Renal cortex interstitium (tissue), 11 donors: ENCODE results near the gene CNTRL. TPM values are rescaled to one million over a fixed set of nuclear protein-coding genes. Genes with fewer than 3 reads are reported as not detected.

Source experiments
- DNase-seq, 11 donors: peaks; one replicate each; pipeline ENCODE4 v3.0.0-alpha.2; 2013; ENCODE audit warnings: low read depth in 9 of 11, low spot score in 4 of 11; ENCODE audit errors: extremely low read depth in 1 of 11
- polyA plus RNA-seq, 3 donors: library from polyadenylated mRNA; unstranded; fragments of 120-200 nt; gene quantifications; one replicate each; pipeline ENCODE4 v1.2.1, GENCODE V29; 2013; ENCODE audit not compliant: insufficient read length in 3 of 3

The CNTRL gene
- polyA plus RNA-seq, 3 donors, result 31.3 to 39.1 (median 36.5) TPM

GRCh38 chr9:121191235-121191634 lies 116.5 kb downstream of the CNTRL start:
- no peak for DNase-seq

- no peak for DNase-seq
Measured at GRCh38 chr9:121192518-121192917, 117.8 kb downstream of the CNTRL start.

- DNase-seq, result no peak
Measured at GRCh38 chr9:121192959-121193640, 118.3 kb downstream of the CNTRL start.

- no peak for DNase-seq
Measured at GRCh38 chr9:121194730-121195129, 120.0 kb downstream of the CNTRL start.

- DNase-seq, result no peak
Measured at GRCh38 chr9:121196389-121196788, 121.6 kb downstream of the CNTRL start.

- DNase-seq, result no peak
Measured at GRCh38 chr9:121197132-121197531, 122.4 kb downstream of the CNTRL start.

GRCh38 chr9:121198512-121199042 lies 123.8 kb downstream of the CNTRL start:
- no peak for DNase-seq

GRCh38 chr9:121199921-121200320 lies 125.2 kb downstream of the CNTRL start:
- no peak for DNase-seq

GRCh38 chr9:121200356-121200755 lies 125.6 kb downstream of the CNTRL start:
- DNase-seq, result no peak

GRCh38 chr9:121201045-121201737 lies 126.4 kb downstream of the CNTRL start:
- DNase-seq, result peak in 2 of 11 donors; percentile 22 to 25

GRCh38 chr9:121201738-121202533 lies 127.2 kb downstream of the CNTRL start, which contains the start of gene RAB14:
RAB14 (minus strand) TSS chr9:121201869; CDS start chr9:121193412, 8,457 bp downstream.
- DNase-seq, result peak; percentile 95 to 99 (median 98)

GRCh38 chr9:121204121-121204520 lies 129.4 kb downstream of the CNTRL start:
- no peak for DNase-seq

GRCh38 chr9:121204611-121205010 lies 129.9 kb downstream of the CNTRL start:
- no peak for DNase-seq

- no peak for DNase-seq
Measured at GRCh38 chr9:121206516-121207370, 132.0 kb downstream of the CNTRL start.

- DNase-seq, result no peak
Measured at GRCh38 chr9:121207371-121207940, 132.7 kb downstream of the CNTRL start.

- DNase-seq, result no peak
Measured at GRCh38 chr9:121210536-121210935, 135.8 kb downstream of the CNTRL start.

GRCh38 chr9:121213136-121213806 lies 138.5 kb downstream of the CNTRL start:
- DNase-seq, result peak; percentile 59 to 85 (median 77)

GRCh38 chr9:121214005-121214404 lies 139.2 kb downstream of the CNTRL start:
- no peak for DNase-seq
